Karpas-422 (cell line): Measurements from ENCODE around the gene HTT. TPM values are rescaled to one million over a fixed set of nuclear protein-coding genes. Genes with fewer than 3 reads are reported as not detected.

Experiments used
- DNase-seq: peaks from one replicate; pipeline ENCODE4 v3.0.0-alpha.2; 2015
- H2AFZ ChIP-seq: fragments of 200-600 bp; sonication (generic); 2 replicates; pipeline ENCODE4 v1.6.1; 2014; ENCODE audit warnings: antibody characterized with exemption, low read length, mixed read lengths
- H3K27ac ChIP-seq: fragments of 200-600 bp; sonication (generic); 2 replicates; pipeline ENCODE4 v1.5.1; 2014; ENCODE audit warnings: mild to moderate bottlenecking, low read length, moderate library complexity
- H3K27me3 ChIP-seq: fragments of 200-600 bp; sonication (generic); 2 replicates; pipeline ENCODE4 v1.6.1; 2014; ENCODE audit warnings: low read length, mixed read lengths
- H3K36me3 ChIP-seq: fragments of 200-600 bp; sonication (generic); 2 replicates; pipeline ENCODE4 v1.6.1; 2014; ENCODE audit warnings: low read length, mixed read lengths; ENCODE audit not compliant: insufficient read depth
- H3K4me1 ChIP-seq: fragments of 200-600 bp; sonication (generic); 2 replicates; pipeline ENCODE4 v1.6.1; 2014; ENCODE audit warnings: mild to moderate bottlenecking, low read length, mixed read lengths
- H3K4me2 ChIP-seq: fragments of 200-600 bp; sonication (generic); 2 replicates; pipeline ENCODE4 v1.6.1; 2014; ENCODE audit warnings: low read length, low read depth, mild to moderate bottlenecking; ENCODE audit not compliant: poor library complexity, severe bottlenecking
- H3K4me3 ChIP-seq: fragments of 200-600 bp; sonication (generic); 2 replicates; pipeline ENCODE4 v1.5.1; 2014; ENCODE audit warnings: mild to moderate bottlenecking, antibody characterized with exemption, low read length, mixed read lengths
- H3K79me2 ChIP-seq: fragments of 200-600 bp; sonication (generic); 2 replicates; pipeline ENCODE4 v1.6.1; 2014; ENCODE audit warnings: mild to moderate bottlenecking, low read length, mixed read lengths
- H3K9ac ChIP-seq: fragments of 200-600 bp; sonication (generic); 2 replicates; pipeline ENCODE4 v1.6.0; 2014; ENCODE audit warnings: low read length
- H3K9me2 ChIP-seq: fragments of 200-600 bp; sonication (generic), shearing (Covaris generic); replicated peaks from 2 replicates; pipeline ENCODE4 v1.6.0; 2014; ENCODE audit warnings: mild to moderate bottlenecking, low read length, moderate library complexity; ENCODE audit not compliant: insufficient read depth
- H3K9me3 ChIP-seq: fragments of 300-700, 200-600 bp; sonication (generic); 2 replicates; pipeline ENCODE4 v1.6.1; 2014; ENCODE audit warnings: low read length, mixed read lengths
- H4K20me1 ChIP-seq: fragments of 200-600 bp; sonication (generic); 2 replicates; pipeline ENCODE4 v1.6.1; 2014; ENCODE audit warnings: mild to moderate bottlenecking, antibody characterized with exemption, low read length, low read depth; ENCODE audit not compliant: insufficient read depth
- total RNA-seq: library from RNA; depleted of rRNA; stranded (reverse); fragments of >200 nt; shearing (Covaris generic); gene quantifications from 2 replicates; pipeline ENCODE4 v1.2.3, GENCODE V29; 2014; ENCODE audit warnings: low replicate concordance

The HTT gene
- total RNA-seq, 1 experiment from 2014 or later = 24.8 TPM

- no peaks in the 10 kb centered on the region for H3K9me3 ChIP-seq
- peaks cover 44% of the 10 kb centered on the region for H3K79me2 ChIP-seq
- H3K36me3 ChIP-seq = peaks cover 25% of the 10 kb centered on the region
- H2AFZ ChIP-seq = no peak overlapping the region
- H4K20me1 ChIP-seq = no peaks in the 10 kb centered on the region
- H3K4me1 ChIP-seq = no peaks in the 10 kb centered on the region
- H3K9ac ChIP-seq = no peak overlapping the region
- H3K4me3 ChIP-seq = no peak overlapping the region
- H3K9me2 ChIP-seq = no peaks in the 10 kb centered on the region
- no peaks in the 10 kb centered on the region for H3K27me3 ChIP-seq
- H3K27ac ChIP-seq = no peak overlapping the region
- H3K4me2 ChIP-seq = no peak overlapping the region
- no peak for DNase-seq
Measured at GRCh38 chr4:3168029-3168428, 93.5 kb downstream of the HTT start.

- Histone ChIP-seq H3K36me3 (peaks cover 23% of the 10 kb centered on the region), H2AFZ (no peak overlapping the region), H3K27ac (no peak overlapping the region), H3K79me2 (peaks cover 12% of the 10 kb centered on the region), H3K27me3 (no peaks in the 10 kb centered on the region), H3K4me3 (no peak overlapping the region), H3K9me3 (no peaks in the 10 kb centered on the region), H3K9me2 (no peaks in the 10 kb centered on the region), H3K4me1 (no peaks in the 10 kb centered on the region), H4K20me1 (no peaks in the 10 kb centered on the region), H3K9ac (no peak overlapping the region), H3K4me2 (no peak overlapping the region)
- no peak for DNase-seq
Measured at GRCh38 chr4:3174371-3175338, 100.2 kb downstream of the HTT start.

GRCh38 chr4:3176367-3177229 is 102.1 kb downstream of the HTT start:
- H4K20me1 ChIP-seq = no peaks in the 10 kb centered on the region
- no peak overlapping the region for H2AFZ ChIP-seq
- H3K4me3 ChIP-seq = no peak overlapping the region
- H3K9ac ChIP-seq = no peak overlapping the region
- H3K4me1 ChIP-seq = no peaks in the 10 kb centered on the region
- no peak overlapping the region for H3K4me2 ChIP-seq
- H3K9me3 ChIP-seq = no peaks in the 10 kb centered on the region
- H3K27me3 ChIP-seq = no peaks in the 10 kb centered on the region
- no peak overlapping the region for H3K27ac ChIP-seq
- peaks cover 25% of the 10 kb centered on the region for H3K36me3 ChIP-seq
- H3K79me2 ChIP-seq = no peaks in the 10 kb centered on the region
- H3K9me2 ChIP-seq = no peaks in the 10 kb centered on the region
- no peak for DNase-seq

GRCh38 chr4:3177426-3177825 is 102.9 kb downstream of the HTT start:
- H3K36me3 ChIP-seq = peaks cover 25% of the 10 kb centered on the region
- no peak overlapping the region for H3K27ac ChIP-seq
- no peaks in the 10 kb centered on the region; the same call in 1 of the 2 replicates for H3K79me2 ChIP-seq
- no peak overlapping the region for H3K9ac ChIP-seq
- H3K9me3 ChIP-seq = no peaks in the 10 kb centered on the region
- no peaks in the 10 kb centered on the region for H3K27me3 ChIP-seq
- H3K4me3 ChIP-seq = no peak overlapping the region
- H4K20me1 ChIP-seq = no peaks in the 10 kb centered on the region
- H3K4me1 ChIP-seq = no peaks in the 10 kb centered on the region
- H3K9me2 ChIP-seq = no peaks in the 10 kb centered on the region
- no peak overlapping the region for H3K4me2 ChIP-seq
- no peak overlapping the region for H2AFZ ChIP-seq
- DNase-seq = no peak

GRCh38 chr4:3177905-3178304 is 103.4 kb downstream of the HTT start:
- H3K79me2 ChIP-seq = no peaks in the 10 kb centered on the region; the same call in 1 of the 2 replicates
- no peaks in the 10 kb centered on the region for H3K9me2 ChIP-seq
- no peak overlapping the region for H3K4me2 ChIP-seq
- no peaks in the 10 kb centered on the region for H3K9me3 ChIP-seq
- H3K27ac ChIP-seq = no peak overlapping the region
- no peaks in the 10 kb centered on the region for H3K27me3 ChIP-seq
- H4K20me1 ChIP-seq = no peaks in the 10 kb centered on the region
- H3K4me3 ChIP-seq = no peak overlapping the region
- no peak overlapping the region for H3K9ac ChIP-seq
- DNase-seq = no peak
- H3K4me1 ChIP-seq = peaks cover 4% of the 10 kb centered on the region
- no peak overlapping the region for H2AFZ ChIP-seq
- H3K36me3 ChIP-seq = peaks cover 23% of the 10 kb centered on the region

- no peaks in the 10 kb centered on the region; the same call in 1 of the 2 replicates for H3K79me2 ChIP-seq
- H2AFZ ChIP-seq = no peak overlapping the region
Measured at GRCh38 chr4:3178351-3178750, 103.9 kb downstream of the HTT start.

GRCh38 chr4:3179126-3179706 is 104.7 kb downstream of the HTT start:
- Histone ChIP-seq H3K9me2 (no peaks in the 10 kb centered on the region), H3K79me2 (no peaks in the 10 kb centered on the region; the same call in 1 of the 2 replicates), H3K9ac (no peak overlapping the region), H3K27ac (no peak overlapping the region), H2AFZ (no peak overlapping the region), H3K4me3 (no peak overlapping the region), H3K9me3 (no peaks in the 10 kb centered on the region), H4K20me1 (no peaks in the 10 kb centered on the region), H3K4me2 (no peak overlapping the region), H3K36me3 (peaks cover 34% of the 10 kb centered on the region), H3K4me1 (peaks cover 17% of the 10 kb centered on the region), H3K27me3 (no peaks in the 10 kb centered on the region)
- no peak for DNase-seq

More at GRCh38 chr4:3178351-3178750, 103.9 kb downstream of the HTT start:
- Histone ChIP-seq H3K9me2 (no peaks in the 10 kb centered on the region), H3K4me2 (no peak overlapping the region), H3K27ac (no peak overlapping the region), H3K4me1 (peaks cover 8% of the 10 kb centered on the region), H4K20me1 (no peaks in the 10 kb centered on the region), H3K9me3 (no peaks in the 10 kb centered on the region), H3K27me3 (no peaks in the 10 kb centered on the region), H3K4me3 (no peak overlapping the region), H3K36me3 (peaks cover 28% of the 10 kb centered on the region), H3K9ac (no peak overlapping the region)
- DNase-seq = no peak
